GM19099 (cell line): ENCODE data around the gene DIPK1B.

Experiments
- POLR2A ChIP-seq: IDR thresholded peaks from 3 replicates; pipeline ENCODE4 v1.6.1; 2011; ENCODE audit warnings: low read depth; ENCODE audit not compliant: insufficient read length; ENCODE audit errors: extremely low read depth

The DIPK1B gene

GRCh38 chr9:136754626-136755301 lies 42.4 kb downstream of the DIPK1B start:
- no peak for TF ChIP-seq POLR2A

GRCh38 chr9:136756134-136756438 lies 43.7 kb downstream of the DIPK1B start:
- no peak for TF ChIP-seq POLR2A

GRCh38 chr9:136756836-136757235 lies 44.5 kb downstream of the DIPK1B start:
- TF ChIP-seq POLR2A: no peak

- TF ChIP-seq POLR2A: no peak
Measured at GRCh38 chr9:136757328-136757727, 45.0 kb downstream of the DIPK1B start.

- TF ChIP-seq POLR2A: no peak
Measured at GRCh38 chr9:136757751-136758140, 45.4 kb downstream of the DIPK1B start.

GRCh38 chr9:136759001-136759400 lies 46.6 kb downstream of the DIPK1B start:
- no peak for TF ChIP-seq POLR2A

- no peak for TF ChIP-seq POLR2A
Measured at GRCh38 chr9:136759436-136760325, 47.3 kb downstream of the DIPK1B start.

- TF ChIP-seq POLR2A: no peak
Measured at GRCh38 chr9:136760424-136760823, 48.1 kb downstream of the DIPK1B start.

- no peak for TF ChIP-seq POLR2A
Measured at GRCh38 chr9:136761545-136761981, 49.2 kb downstream of the DIPK1B start.

GRCh38 chr9:136762221-136762691 lies 49.9 kb downstream of the DIPK1B start:
- no peak for TF ChIP-seq POLR2A

- TF ChIP-seq POLR2A: no peak
Measured at GRCh38 chr9:136762915-136763648, 50.7 kb downstream of the DIPK1B start.

- no peak for TF ChIP-seq POLR2A
Measured at GRCh38 chr9:136763649-136764035, 51.3 kb downstream of the DIPK1B start.

- no peak for TF ChIP-seq POLR2A
Measured at GRCh38 chr9:136764301-136764891, 52.0 kb downstream of the DIPK1B start, which contains the start of gene LCN15. Gene LCN15 (minus strand): TSS chr9:136764518. CDS start chr9:136764488, 30 bp downstream.

GRCh38 chr9:136765041-136765440 lies 52.7 kb downstream of the DIPK1B start:
- no peak for TF ChIP-seq POLR2A

GRCh38 chr9:136769710-136770191 lies 57.4 kb downstream of the DIPK1B start:
- TF ChIP-seq POLR2A: no peak

GRCh38 chr9:136771907-136772415 lies 59.6 kb downstream of the DIPK1B start:
- TF ChIP-seq POLR2A: no peak
